ENCODE data around the gene MLLT10. TPM values are rescaled to one million over a fixed set of nuclear protein-coding genes. Genes with fewer than 3 reads are reported as not detected.

The MLLT10 gene
- polyA plus RNA-seq, 3 donors, result 10.6 to 24.7 (median 17.8) TPM

- no peak overlapping the region for H3K27ac ChIP-seq (ENCODE audit: low read depth, low read length)
- WGBS, 3 donors, result 80 to 86% (median 85%) methylated on average over 6 of the region's 6 CpGs
Measured at GRCh38 chr10:21733710-21734109, 199.7 kb downstream of the MLLT10 start.

GRCh38 chr10:21737106-21737505 lies 203.1 kb downstream of the MLLT10 start:
- 46 to 82% (median 53%) methylated on average over 4 of the region's 4 CpGs for WGBS, 3 donors
- no peak overlapping the region for H3K27ac ChIP-seq (ENCODE audit: low read depth, low read length)

- H3K27ac ChIP-seq (ENCODE audit: low read depth, low read length), result no peak overlapping the region
- WGBS, 3 donors, result 77 to 86% (median 81%) methylated on average over 4 of the region's 4 CpGs
Measured at GRCh38 chr10:21740989-21741388, 207.0 kb downstream of the MLLT10 start.

- 80 to 97% (median 95%) methylated on average over 5 of the region's 5 CpGs for WGBS, 3 donors
- H3K27ac ChIP-seq (ENCODE audit: low read depth, low read length), result no peak overlapping the region
Measured at GRCh38 chr10:21742740-21743412, 208.8 kb downstream of the MLLT10 start.

- H3K27ac ChIP-seq (ENCODE audit: low read depth, low read length), result peak overlapping the region; percentile 13
- WGBS, 3 donors, result 90 to 95% (median 91%) methylated on average over 11 of the region's 11 CpGs
Measured at GRCh38 chr10:21744223-21744622, 210.2 kb downstream of the MLLT10 start.

- WGBS, 3 donors, result 80 to 95% (median 86%) methylated on average over 6 of the region's 6 CpGs
- H3K27ac ChIP-seq (ENCODE audit: low read depth, low read length), result no peak overlapping the region
Measured at GRCh38 chr10:21746118-21746517, 212.1 kb downstream of the MLLT10 start.

GRCh38 chr10:21747809-21748208 lies 213.8 kb downstream of the MLLT10 start:
- no peak overlapping the region for H3K27ac ChIP-seq (ENCODE audit: low read depth, low read length)

GRCh38 chr10:21749788-21750187 lies 215.8 kb downstream of the MLLT10 start:
- WGBS, 3 donors, result 55 to 75% (median 63%) methylated on average over 3 of the region's 3 CpGs
- no peak overlapping the region for H3K27ac ChIP-seq (ENCODE audit: low read depth, low read length)

More at GRCh38 chr10:21747809-21748208, 213.8 kb downstream of the MLLT10 start:
- 88 to 92% (median 89%) methylated on average over 4 of the region's 4 CpGs for WGBS, 3 donors

GRCh38 chr10:21750424-21750823 lies 216.4 kb downstream of the MLLT10 start:
- 92 to 95% (median 93%) methylated on average over 12 of the region's 12 CpGs for WGBS, 3 donors
- no peak overlapping the region for H3K27ac ChIP-seq (ENCODE audit: low read depth, low read length)

GRCh38 chr10:21751341-21752310 lies 217.6 kb downstream of the MLLT10 start:
- H3K27ac ChIP-seq (ENCODE audit: low read depth, low read length), result no peak overlapping the region
- 77 to 84% (median 81%) methylated on average over 26 of the region's 26 CpGs for WGBS, 3 donors

GRCh38 chr10:21753497-21754270 lies 219.7 kb downstream of the MLLT10 start:
- 88 to 94% (median 92%) methylated on average over 16 to 18 of the region's 18 CpGs for WGBS, 3 donors

GRCh38 chr10:21754410-21755011 lies 220.5 kb downstream of the MLLT10 start:
- H3K27ac ChIP-seq (ENCODE audit: low read depth, low read length), result no peak overlapping the region
- WGBS, 3 donors, result 72 to 84% (median 73%) methylated on average over 10 of the region's 10 CpGs

More at GRCh38 chr10:21753497-21754270, 219.7 kb downstream of the MLLT10 start:
- H3K27ac ChIP-seq (ENCODE audit: low read depth, low read length), result no peak overlapping the region

GRCh38 chr10:21756707-21757106 lies 222.7 kb downstream of the MLLT10 start:
- WGBS, 3 donors, result 87 to 93% (median 88%) methylated on average over 12 of the region's 12 CpGs
- no peak overlapping the region for H3K27ac ChIP-seq (ENCODE audit: low read depth, low read length)

- H3K27ac ChIP-seq (ENCODE audit: low read depth, low read length), result no peak overlapping the region
- 66 to 87% (median 76%) methylated on average over 8 of the region's 8 CpGs for WGBS, 3 donors
Measured at GRCh38 chr10:21757185-21757901, 223.3 kb downstream of the MLLT10 start.

- WGBS, 3 donors, result 89 to 92% (median 89%) methylated on average over 14 of the region's 14 CpGs
- no peak overlapping the region for H3K27ac ChIP-seq (ENCODE audit: low read depth, low read length)
Measured at GRCh38 chr10:21758239-21758638, 224.2 kb downstream of the MLLT10 start.

GRCh38 chr10:21758696-21759095 lies 224.7 kb downstream of the MLLT10 start:
- WGBS, 3 donors, result 88 to 97% (median 96%) methylated on average over 7 of the region's 7 CpGs
- no peak overlapping the region for H3K27ac ChIP-seq (ENCODE audit: low read depth, low read length)

- 95 to 97% (median 96%) methylated on average over 21 of the region's 21 CpGs for WGBS, 3 donors
- no peak overlapping the region for H3K27ac ChIP-seq (ENCODE audit: low read depth, low read length)
Measured at GRCh38 chr10:21759232-21759631, 225.2 kb downstream of the MLLT10 start.

GRCh38 chr10:21760332-21760731 lies 226.3 kb downstream of the MLLT10 start:
- WGBS, 3 donors, result 98 to 99% (median 98%) methylated on average over 2 of the region's 2 CpGs
- H3K27ac ChIP-seq (ENCODE audit: low read depth, low read length), result no peak overlapping the region

Data from adipose tissue (tissue), 3 donors.